Keratinocyte (primary cell): Measurements from ENCODE around the gene JAZF1. TPM values are rescaled to one million over a fixed set of nuclear protein-coding genes. Genes with fewer than 3 reads are reported as not detected.

Source experiments
- DNase-seq: peaks from one replicate; pipeline ENCODE4 v3.0.0-alpha.2; 2011; ENCODE audit warnings: low read depth, missing footprints, low spot score
- FAIRE-seq: peaks from 2 replicates; lab custom pipeline; 2011; peaks lifted over from hg19 to GRCh38; lab: Jason Lieb, UNC
- H2AFZ ChIP-seq: 2 replicates; pipeline ENCODE4 v1.6.0; 2012; ENCODE audit warnings: low read length, control low read depth, inconsistent platforms; ENCODE audit not compliant: control insufficient read depth
- H3K27ac ChIP-seq: 2 replicates; pipeline ENCODE4 v1.5.1; 2011; ENCODE audit warnings: low read length; ENCODE audit not compliant: control insufficient read depth, insufficient read depth
- H3K27me3 ChIP-seq: 3 replicates; pipeline ENCODE4 v1.6.0; 2011; ENCODE audit warnings: low read length; ENCODE audit not compliant: control insufficient read depth, insufficient read depth; ENCODE audit errors: extremely low read depth
- H3K36me3 ChIP-seq, 2 experiments: 2 replicates in 1 of 2; 3 replicates in 1 of 2; pipeline ENCODE4 v1.5.1; 2011; ENCODE audit warnings: low read length in 2 of 2, mild to moderate bottlenecking in 1 of 2; ENCODE audit not compliant: control insufficient read depth in 2 of 2, insufficient read depth in 2 of 2; ENCODE audit errors: extremely low read depth in 1 of 2
- H3K4me1 ChIP-seq: 3 replicates; pipeline ENCODE4 v1.5.1; 2011; ENCODE audit warnings: low read length; ENCODE audit not compliant: control insufficient read depth, insufficient read depth; ENCODE audit errors: extremely low read depth
- H3K4me2 ChIP-seq: 3 replicates; pipeline ENCODE4 v1.6.0; 2011; ENCODE audit warnings: low read depth, low read length; ENCODE audit not compliant: control insufficient read depth, insufficient read depth; ENCODE audit errors: extremely low read depth
- H3K4me3 ChIP-seq, 3 experiments: fragments of 200-600 bp in 1 of 3; sonication (generic) in 1 of 3; 2 replicates in 2 of 3; 3 replicates in 1 of 3; pipeline ENCODE4 v1.5.1; 2011 to 2016; ENCODE audit warnings: low read length in 3 of 3, mild to moderate bottlenecking in 3 of 3, control low read depth in 2 of 3, inconsistent platforms in 1 of 3, low read depth in 1 of 3, mixed read lengths in 1 of 3, mixed run types in 1 of 3, moderate library complexity in 1 of 3; ENCODE audit not compliant: control insufficient read depth in 2 of 3, insufficient read depth in 2 of 3; ENCODE audit errors: extremely low read depth in 1 of 3
- H3K79me2 ChIP-seq: 2 replicates; pipeline ENCODE4 v1.6.0; 2012; ENCODE audit warnings: low read length; ENCODE audit not compliant: control insufficient read depth, insufficient read depth
- H3K9ac ChIP-seq: 3 replicates; pipeline ENCODE4 v1.6.0; 2011; ENCODE audit warnings: low read length; ENCODE audit not compliant: control insufficient read depth, insufficient read depth; ENCODE audit errors: extremely low read depth
- H3K9me1 ChIP-seq: 3 replicates; pipeline ENCODE4 v1.6.0; 2011; ENCODE audit warnings: low read length; ENCODE audit not compliant: control insufficient read depth, insufficient read depth; ENCODE audit errors: extremely low read depth
- H3K9me3 ChIP-seq: 2 replicates; pipeline ENCODE4 v1.5.1; 2012; ENCODE audit warnings: low read depth, low read length; ENCODE audit not compliant: control insufficient read depth
- H4K20me1 ChIP-seq: 3 replicates; pipeline ENCODE4 v1.6.0; 2011; ENCODE audit warnings: low read length; ENCODE audit not compliant: control insufficient read depth, insufficient read depth; ENCODE audit errors: extremely low read depth
- EZH2 ChIP-seq: IDR thresholded peaks from one replicate; pipeline ENCODE4 v1.6.1; 2012; ENCODE audit warnings: inconsistent platforms, mild to moderate bottlenecking, low read length, moderate library complexity
- dilution Hi-C: fragments of 300-500 bp; cut with MboI; formaldehyde crosslinking; loops from one replicate; pipeline ENCODE4 v1.7.0; 2020; ENCODE audit warnings: low sequenced_read_pairs; ENCODE audit not compliant: extremely low pct_ligation_motif_present
- polyA plus RNA-seq, 5 experiments: library from polyadenylated mRNA; depleted of rRNA in 3 of 5; stranded (reverse) in 3 of 5; stranded (forward) in 1 of 5; unstranded in 1 of 5; fragments of >200 nt; gene quantifications; 1 replicate in 1 of 5; 2 replicates in 3 of 5; 3 replicates in 1 of 5; pipeline versions ENCODE4 v1.2.1 to v1.2.3, GENCODE V29; 2011 to 2012; ENCODE audit warnings: missing spikeins in 2 of 5, low read depth in 1 of 5, low replicate concordance in 1 of 5
- TF ChIP-seq, protein P1 (sequence below), 3 experiments: IDR thresholded peaks in 1 of 3; conservative IDR thresholded peaks in 1 of 3; optimal IDR thresholded peaks in 1 of 3; 2 replicates in 2 of 3; 3 replicates in 1 of 3; pipeline versions ENCODE3 to v1.5.1; 2011; ENCODE audit warnings: low read length in 3 of 3, mild to moderate bottlenecking in 3 of 3, moderate library complexity in 2 of 3, control low read depth in 1 of 3, inconsistent platforms in 1 of 3; ENCODE audit not compliant: insufficient read depth in 2 of 3; ENCODE audit errors: extremely low read depth in 1 of 3

Gene JAZF1
- polyA plus RNA-seq, 1 donor (not counting 4 experiments of a cell fraction or from before 2014, with no cell fraction given) = 2.5 TPM

DNA sequence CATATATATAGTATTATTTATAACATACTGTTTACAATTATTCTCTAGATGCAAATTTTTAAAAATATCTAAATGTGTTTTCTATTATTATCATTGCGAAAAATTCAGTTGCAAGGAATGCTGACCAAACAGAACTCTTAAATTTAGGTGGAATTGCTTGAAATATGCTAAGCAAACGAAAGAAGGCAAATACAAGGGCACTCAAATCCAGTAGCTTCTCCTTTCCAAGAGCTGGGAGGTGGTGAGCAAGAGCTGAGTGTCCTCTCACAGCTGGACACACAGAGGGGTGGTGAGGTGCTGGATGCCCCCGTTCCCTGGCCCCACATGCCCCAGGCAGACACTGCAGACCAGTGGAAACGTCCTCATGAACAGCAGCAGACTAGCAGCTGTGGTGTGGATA lies 274.6 kb downstream of the JAZF1 start:
- no peak overlapping the region for H3K4me2 ChIP-seq
- no peak overlapping the region for H3K9ac ChIP-seq
- H3K27ac ChIP-seq = no peak overlapping the region
- no peak overlapping the region for H2AFZ ChIP-seq
- no peaks in the 10 kb centered on the region for H4K20me1 ChIP-seq
- no peak for TF ChIP-seq EZH2
- TF ChIP-seq, protein P1, sequence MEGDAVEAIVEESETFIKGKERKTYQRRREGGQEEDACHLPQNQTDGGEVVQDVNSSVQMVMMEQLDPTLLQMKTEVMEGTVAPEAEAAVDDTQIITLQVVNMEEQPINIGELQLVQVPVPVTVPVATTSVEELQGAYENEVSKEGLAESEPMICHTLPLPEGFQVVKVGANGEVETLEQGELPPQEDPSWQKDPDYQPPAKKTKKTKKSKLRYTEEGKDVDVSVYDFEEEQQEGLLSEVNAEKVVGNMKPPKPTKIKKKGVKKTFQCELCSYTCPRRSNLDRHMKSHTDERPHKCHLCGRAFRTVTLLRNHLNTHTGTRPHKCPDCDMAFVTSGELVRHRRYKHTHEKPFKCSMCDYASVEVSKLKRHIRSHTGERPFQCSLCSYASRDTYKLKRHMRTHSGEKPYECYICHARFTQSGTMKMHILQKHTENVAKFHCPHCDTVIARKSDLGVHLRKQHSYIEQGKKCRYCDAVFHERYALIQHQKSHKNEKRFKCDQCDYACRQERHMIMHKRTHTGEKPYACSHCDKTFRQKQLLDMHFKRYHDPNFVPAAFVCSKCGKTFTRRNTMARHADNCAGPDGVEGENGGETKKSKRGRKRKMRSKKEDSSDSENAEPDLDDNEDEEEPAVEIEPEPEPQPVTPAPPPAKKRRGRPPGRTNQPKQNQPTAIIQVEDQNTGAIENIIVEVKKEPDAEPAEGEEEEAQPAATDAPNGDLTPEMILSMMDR (optimal IDR thresholded peaks at IDR 0.05 in 1 of 3, IDR thresholded peaks at IDR 0.05 in 1 of 3, conservative IDR thresholded peaks at IDR 0.05 in 1 of 3; ENCODE audit: extremely low read depth in 1 of 3, insufficient read depth in 2 of 3, low read length in 3 of 3) = no peak
- H3K79me2 ChIP-seq = no peaks in the 10 kb centered on the region
- H3K9me3 ChIP-seq = no peaks in the 10 kb centered on the region
- no peaks in the 10 kb centered on the region for H3K27me3 ChIP-seq
- no peaks in the 10 kb centered on the region for H3K9me1 ChIP-seq
- H3K36me3 ChIP-seq = no peaks in the 10 kb centered on the region
- dilution Hi-C loops = no loop called here
- H3K4me3 ChIP-seq = no peak overlapping the region
- DNase-seq = no peak
- no peak for FAIRE-seq
- no peaks in the 10 kb centered on the region for H3K4me1 ChIP-seq

DNA sequence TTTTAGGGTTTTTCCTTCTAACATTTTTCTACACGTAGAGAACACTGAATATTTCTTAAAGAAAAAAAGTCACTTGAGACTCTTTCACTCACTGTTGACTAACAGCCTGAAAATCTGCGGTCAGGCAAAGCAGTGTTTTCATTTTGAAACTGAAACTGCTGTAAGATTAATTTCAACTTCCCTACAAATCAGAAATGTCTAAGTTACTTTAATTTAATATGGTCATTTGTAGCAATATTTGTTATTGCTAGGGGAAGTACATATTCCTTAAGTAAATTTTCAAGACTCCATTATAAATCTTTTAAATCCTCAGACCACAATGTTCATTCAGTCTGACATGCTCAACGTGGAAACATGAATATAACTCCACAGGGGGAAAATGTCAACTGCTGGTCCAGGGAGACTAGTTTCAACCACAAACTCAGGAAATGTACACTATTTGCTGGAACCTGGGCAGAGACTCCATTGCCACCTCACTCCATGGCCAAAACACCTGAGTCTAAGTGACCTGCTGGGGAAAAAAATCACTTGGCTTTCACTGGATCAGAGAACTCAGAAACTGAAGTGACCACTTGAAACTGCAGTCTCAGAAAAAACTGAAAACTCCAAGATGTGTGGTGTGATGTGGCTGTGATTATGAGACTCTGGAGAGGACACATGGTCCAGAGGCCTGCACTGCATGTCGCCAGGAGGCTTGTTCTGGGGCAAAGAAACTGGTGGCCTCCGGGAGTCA lies 279.4 kb downstream of the JAZF1 start:
- no peak overlapping the region for H2AFZ ChIP-seq
- H3K79me2 ChIP-seq = no peaks in the 10 kb centered on the region
- H3K27me3 ChIP-seq = no peaks in the 10 kb centered on the region
- H3K9me3 ChIP-seq = no peaks in the 10 kb centered on the region
- H4K20me1 ChIP-seq = no peaks in the 10 kb centered on the region
- H3K4me3 ChIP-seq = no peak overlapping the region
- DNase-seq = no peak
- H3K27ac ChIP-seq = no peak overlapping the region
- no peak for TF ChIP-seq EZH2
- TF ChIP-seq, protein P1 (optimal IDR thresholded peaks at IDR 0.05 in 1 of 3, IDR thresholded peaks at IDR 0.05 in 1 of 3, conservative IDR thresholded peaks at IDR 0.05 in 1 of 3; ENCODE audit: extremely low read depth in 1 of 3, insufficient read depth in 2 of 3, low read length in 3 of 3) = no peak
- no peak overlapping the region for H3K9ac ChIP-seq
- H3K36me3 ChIP-seq = no peaks in the 10 kb centered on the region
- dilution Hi-C loops = no loop called here
- FAIRE-seq = no peak
- H3K9me1 ChIP-seq = no peaks in the 10 kb centered on the region
- no peak overlapping the region for H3K4me2 ChIP-seq
- no peaks in the 10 kb centered on the region for H3K4me1 ChIP-seq
